Measurements from ENCODE around the gene CREB3L2.

DNA sequence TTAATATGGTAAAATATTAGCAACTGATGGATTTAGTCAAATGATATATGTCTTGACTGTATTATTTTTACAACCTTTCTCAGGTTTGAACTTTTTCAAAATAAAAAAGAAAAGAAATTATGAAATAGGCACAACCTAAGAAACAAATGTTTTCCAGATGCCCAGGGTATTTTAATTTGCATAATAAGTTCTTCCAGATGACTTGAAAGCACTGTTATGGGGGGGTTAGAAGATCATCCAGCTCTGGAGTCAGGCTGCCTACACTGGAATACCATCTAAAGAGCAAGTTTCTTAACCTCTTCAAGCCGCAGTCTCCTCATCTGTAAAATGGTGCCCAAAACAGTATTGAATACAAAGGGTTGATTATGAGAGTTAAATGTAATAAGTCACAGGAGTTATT is 32.1 kb downstream of the CREB3L2 start:
- TF ChIP-seq, protein P1, sequence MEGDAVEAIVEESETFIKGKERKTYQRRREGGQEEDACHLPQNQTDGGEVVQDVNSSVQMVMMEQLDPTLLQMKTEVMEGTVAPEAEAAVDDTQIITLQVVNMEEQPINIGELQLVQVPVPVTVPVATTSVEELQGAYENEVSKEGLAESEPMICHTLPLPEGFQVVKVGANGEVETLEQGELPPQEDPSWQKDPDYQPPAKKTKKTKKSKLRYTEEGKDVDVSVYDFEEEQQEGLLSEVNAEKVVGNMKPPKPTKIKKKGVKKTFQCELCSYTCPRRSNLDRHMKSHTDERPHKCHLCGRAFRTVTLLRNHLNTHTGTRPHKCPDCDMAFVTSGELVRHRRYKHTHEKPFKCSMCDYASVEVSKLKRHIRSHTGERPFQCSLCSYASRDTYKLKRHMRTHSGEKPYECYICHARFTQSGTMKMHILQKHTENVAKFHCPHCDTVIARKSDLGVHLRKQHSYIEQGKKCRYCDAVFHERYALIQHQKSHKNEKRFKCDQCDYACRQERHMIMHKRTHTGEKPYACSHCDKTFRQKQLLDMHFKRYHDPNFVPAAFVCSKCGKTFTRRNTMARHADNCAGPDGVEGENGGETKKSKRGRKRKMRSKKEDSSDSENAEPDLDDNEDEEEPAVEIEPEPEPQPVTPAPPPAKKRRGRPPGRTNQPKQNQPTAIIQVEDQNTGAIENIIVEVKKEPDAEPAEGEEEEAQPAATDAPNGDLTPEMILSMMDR (conservative IDR thresholded peaks at IDR 0.05), result no peak
- no peak for TF ChIP-seq ZFX (IDR thresholded peaks at IDR 0.05)
